HG02973 (cell line): ENCODE results near the gene CHST13.

Source experiments
- ATAC-seq: cut with Tn5 transposase; IDR thresholded peaks from one replicate; pipeline ENCODE4 v1.9.1; 2021; ENCODE audit warnings: moderate library complexity; ENCODE audit not compliant: unreplicated experiment

The CHST13 gene

DNA sequence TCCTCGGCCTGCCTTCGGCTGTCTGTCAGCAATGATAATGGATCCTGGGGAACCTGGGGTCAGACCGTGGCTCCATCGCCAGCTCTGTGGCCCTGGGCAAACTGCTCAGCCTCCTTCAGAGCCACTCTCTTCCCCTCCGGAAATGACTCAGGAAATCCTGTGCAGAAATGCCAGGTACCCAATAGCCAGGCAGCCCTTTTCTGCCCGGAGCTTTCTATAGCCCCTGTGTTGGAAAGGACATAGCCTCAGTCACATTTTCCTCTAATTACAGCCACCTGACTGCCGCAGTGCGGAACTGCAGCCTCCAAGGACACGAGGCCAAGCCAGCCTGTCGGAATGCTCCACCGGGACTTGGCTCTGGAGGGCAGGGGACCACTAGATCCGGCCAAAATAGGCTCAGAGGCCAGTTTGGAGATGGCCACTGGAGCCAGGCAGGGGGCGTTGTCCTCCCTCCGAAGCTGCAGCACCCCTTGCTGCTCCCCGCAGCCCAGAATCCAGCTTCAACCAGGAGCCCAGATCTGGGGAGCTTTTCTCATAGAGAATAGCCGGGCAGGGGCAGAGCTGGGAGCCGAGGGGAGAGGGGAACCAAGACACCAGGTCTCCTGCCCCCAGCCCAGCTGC is 36.7 kb upstream of the CHST13 start:
- ATAC-seq = no peak

DNA sequence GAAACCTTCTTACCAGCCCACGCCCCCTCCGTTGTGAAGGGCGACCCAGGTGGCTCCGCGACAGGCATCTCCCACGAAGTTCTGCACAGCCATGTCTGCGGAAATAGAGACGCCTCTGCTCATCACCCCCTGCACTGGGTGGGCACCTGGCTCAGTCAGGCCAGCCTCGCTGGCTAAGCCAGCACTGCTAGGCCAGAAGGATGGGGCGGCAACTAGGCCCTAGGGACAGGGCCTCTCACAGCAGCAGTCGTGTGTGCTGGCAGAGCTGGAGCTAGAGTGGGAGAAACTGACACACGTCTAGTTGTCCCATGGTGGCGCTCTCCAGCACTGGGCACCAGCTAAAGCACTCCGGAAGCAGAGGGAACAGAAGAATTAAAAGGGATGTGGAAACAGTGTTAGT is 35.8 kb upstream of the CHST13 start:
- ATAC-seq = no peak

DNA sequence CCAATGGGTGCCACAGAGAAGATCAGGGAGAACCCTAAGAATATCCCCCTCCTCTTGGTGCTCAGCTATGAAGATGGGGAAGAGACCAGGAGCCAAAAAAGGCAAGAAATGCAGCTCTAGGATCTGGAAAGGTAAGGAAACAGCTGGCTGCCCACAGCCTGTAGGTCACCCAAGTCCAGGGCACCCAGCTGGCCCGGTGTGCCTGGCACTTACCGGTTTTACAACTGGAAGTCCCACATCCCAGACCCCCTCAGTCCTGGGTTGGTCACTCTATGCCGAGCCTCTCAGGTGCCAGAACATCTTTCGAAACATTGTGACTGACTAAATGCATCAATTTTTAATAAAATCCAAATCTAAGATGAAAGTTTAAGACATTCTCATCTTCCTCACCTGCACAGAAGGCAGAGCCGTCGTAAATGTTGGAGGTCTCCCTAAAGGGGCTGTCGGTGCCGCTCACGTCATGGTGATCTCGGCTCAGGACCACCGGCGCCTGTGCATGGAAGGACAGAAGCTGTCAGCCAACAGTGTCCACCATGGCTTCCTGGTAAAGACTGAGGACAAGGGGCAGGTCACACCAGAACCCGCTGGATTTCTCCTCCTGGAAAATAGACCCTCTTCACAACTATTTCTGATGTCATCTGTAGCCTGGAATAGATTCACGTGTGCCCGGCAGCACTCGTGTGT is 34.9 kb upstream of the CHST13 start:
- ATAC-seq = no peak

DNA sequence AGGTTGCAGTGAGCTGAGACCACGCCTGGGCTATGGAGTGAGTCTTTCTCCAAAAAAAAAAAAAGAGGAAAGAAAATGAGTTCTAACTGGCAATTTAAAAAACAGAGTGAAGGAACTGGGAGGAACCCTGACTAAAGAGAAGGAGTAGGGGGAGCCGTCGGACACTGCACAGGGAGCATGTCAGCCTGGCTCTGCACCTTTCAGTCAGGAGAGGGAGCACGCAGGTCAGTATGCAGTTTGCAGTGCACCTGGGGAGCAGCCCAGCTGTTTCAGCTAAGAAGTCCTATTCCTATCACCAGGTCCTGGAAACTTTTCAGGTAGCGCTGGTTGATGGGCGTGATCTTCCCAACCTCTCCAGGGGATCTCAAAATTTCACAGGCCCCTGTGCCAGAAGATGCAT is 33.3 kb upstream of the CHST13 start:
- no peak for ATAC-seq

DNA sequence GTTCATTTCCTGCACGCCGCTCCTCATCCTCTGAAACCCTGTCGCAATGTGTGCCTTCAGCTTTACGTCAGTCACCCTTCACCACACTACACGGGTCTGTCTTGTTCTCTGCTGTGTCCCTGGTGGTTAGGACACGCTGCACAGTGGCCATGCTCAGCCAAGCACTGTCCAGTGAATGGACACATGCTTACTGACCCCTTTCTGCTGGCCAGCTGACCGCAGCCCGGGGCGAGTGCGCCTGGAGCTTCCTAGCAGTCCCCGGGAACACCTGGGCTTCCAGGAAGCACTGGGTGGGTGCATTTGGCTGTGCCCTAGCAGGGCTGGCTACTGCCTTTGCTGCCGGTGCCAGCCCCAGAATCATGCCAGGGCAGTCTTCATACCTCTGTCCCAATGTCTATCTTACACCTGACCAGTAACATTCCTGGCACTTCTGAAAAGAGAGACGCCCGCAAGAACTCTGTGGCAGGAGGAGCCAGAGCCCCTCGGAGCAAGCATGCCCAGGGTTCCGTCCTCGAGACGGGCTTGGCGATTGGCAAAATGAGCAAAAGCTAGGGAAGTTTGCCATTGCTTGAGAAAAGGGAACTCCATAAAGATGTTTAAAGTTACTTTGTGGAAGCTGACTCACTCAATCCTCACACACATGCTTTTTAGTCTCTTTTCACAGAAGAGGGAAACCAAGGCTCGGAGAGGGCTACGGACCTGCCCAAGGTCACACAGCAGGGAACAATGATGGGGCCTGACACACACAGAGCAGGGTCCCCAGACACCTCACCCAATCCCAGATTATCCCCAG is 32.5 kb upstream of the CHST13 start:
- no peak for ATAC-seq

DNA sequence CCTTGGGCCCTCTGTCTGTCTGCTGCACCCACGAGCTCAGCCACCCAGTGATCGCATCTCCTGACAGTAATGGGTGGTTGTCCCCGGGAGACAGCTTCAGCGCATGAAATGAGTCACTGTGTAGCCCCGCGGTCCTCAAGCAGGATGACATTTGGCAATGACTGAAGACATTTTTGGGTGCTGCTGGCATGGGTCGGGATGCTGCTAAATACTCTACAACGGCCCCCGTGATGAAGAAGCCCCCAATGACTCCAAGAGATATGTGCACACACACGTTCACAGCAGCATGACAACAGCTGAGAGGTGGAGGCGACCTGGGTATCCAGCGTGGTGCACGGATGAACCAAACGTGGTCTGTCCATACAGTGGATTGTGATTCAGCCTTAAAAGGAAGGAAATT is 30.9 kb upstream of the CHST13 start:
- no peak for ATAC-seq

DNA sequence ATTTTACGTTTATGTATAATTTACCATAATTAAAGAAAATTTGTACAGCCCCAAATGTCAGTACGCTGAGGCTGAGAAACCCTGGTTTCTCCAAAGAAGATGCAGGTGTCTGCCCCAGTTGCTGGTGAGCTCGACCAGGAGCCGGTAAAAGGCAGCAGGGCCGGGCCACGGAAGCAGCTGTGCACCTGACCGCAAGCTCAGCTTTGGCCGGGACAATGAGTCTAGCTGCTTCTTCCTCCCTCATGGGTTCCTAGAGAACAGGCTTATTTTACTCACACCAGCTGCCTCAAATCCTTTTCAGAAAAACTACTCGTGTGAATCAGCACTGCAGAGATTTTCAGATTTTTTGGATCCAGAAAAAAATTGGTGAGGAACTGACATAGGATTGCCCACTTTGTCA is 30.2 kb upstream of the CHST13 start:
- no peak for ATAC-seq

DNA sequence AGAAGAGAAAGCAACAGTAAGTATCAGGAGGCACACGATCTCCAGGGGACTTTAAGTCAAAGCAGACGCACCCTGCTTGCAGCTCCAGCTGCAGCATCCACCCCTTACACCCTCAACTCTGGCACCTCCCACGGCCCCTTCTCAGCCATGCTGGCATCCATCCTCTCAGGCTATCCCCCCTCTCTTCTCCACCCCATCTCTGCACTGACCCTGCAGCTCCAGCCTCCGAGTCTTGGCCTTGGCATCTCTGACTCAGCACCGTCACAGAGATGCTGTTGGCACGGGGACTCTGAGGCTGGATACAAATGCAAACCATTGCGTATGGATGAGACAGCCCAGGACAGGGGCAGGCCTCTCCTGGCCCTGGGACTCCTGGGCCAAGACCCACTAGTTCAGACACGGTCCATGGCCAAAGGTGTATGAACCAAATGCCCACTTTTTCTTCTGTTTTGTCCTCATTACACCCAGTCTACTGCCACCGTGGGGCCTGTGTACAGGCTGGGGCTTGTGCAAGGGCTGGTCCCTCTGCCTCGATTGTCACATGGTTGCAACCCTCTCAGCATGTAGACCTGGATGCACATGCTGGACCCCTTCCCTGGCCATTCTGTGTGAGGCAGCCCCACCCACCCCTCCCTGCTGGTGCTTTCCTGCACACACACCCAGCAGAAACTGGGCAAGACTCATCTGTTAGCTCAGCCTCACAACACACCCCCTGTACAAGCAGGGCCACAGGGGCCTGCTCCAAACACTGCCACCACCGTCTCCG is 29.6 kb upstream of the CHST13 start:
- no peak for ATAC-seq

DNA sequence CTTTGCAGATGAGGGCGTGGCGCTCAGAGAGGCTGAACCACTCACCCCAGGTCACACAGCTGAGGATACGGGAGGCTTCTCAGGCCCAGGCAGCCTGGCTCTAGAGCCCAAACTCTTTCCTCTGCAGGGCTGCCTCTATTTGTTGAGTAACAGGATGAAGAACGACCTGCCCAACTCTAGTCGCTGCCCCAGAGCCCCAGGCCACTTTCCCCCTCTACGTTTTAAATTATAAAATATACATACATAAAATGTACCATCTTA is 29.1 kb upstream of the CHST13 start:
- ATAC-seq = no peak

DNA sequence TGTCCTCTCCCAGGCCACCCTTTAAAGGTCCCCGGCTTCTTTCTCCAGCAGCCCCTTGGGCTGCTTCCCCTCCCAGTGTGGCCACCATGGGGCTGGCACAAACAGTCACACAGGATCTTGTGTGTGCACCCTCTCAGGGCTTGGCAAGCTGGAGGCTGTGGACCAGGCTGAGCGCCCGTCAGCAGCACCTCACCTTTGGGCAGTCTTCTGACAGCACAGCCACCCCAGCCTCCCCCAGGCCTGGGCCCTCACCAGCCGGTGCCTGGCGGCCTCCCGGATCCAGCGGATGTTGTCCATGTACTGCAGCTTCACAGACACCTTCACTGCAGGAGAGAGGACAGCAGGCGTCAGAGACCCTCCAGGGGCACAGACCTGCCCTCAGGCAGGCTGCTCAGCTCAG is 28.2 kb upstream of the CHST13 start:
- no peak for ATAC-seq

DNA sequence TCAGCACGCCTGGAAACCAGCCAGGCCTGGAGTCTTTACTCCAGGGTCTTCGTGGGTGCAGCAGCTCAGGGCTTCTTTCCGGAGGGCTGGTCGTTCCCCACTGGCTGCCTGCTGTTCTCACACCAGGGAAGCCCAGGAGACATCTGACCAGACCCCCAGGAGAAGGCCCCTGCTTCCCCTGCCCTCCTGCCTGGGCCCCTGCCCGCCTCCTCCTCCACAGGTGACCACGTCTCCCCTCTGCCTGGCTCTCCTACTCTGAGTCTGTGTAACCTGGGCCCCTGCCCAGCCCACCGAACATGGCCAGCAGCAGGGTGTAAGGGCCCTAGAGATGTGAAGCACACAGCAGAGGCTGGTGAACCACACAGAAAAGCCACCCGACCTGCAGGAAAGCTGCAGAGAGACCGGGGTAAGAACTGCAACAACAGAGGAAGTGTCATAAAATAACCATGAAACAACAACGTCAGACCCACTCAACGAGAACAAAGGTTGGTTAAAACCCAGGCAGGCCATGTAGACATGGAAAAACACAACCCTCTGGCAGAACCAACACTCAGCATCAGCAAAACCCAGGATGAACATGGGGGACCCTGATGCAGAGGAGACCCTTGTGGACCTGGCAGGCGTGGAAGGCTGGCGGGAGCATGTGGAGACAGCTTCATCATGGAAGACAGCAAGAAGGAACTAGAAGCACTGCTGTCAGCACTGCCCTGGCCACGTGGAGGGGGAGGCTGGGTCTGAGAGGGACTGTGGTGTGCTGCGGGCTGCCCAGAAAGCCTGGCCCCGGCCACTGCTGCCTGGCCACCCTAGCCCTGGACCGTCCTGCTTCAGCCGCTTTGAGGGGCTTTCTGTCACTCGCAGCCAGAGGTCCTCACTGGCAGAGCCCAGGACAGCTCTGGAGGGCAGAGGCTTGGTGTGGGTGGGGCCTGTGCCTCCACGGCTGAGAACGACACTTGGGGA is 26.8 kb upstream of the CHST13 start:
- no peak for ATAC-seq

DNA sequence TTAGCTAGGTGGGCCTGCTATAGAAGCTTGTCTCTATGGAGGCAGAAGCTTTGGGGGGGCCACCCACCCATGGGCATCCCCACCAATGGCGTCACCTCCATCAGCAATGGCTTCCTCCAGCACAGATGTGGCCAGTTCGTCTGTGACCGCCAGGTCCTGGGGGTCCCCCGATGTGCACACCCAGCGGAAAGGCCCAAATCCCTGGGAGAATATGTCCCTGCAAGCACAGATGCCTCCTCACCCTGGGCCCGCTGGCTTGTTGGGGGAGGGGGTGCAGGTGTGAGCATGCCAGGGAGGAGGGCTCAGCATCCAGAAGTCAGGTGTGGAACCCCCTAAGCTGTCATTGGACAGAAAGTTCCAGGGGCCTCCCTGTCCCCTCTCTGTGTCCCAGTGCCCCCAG is 26.0 kb upstream of the CHST13 start:
- ATAC-seq = no peak

DNA sequence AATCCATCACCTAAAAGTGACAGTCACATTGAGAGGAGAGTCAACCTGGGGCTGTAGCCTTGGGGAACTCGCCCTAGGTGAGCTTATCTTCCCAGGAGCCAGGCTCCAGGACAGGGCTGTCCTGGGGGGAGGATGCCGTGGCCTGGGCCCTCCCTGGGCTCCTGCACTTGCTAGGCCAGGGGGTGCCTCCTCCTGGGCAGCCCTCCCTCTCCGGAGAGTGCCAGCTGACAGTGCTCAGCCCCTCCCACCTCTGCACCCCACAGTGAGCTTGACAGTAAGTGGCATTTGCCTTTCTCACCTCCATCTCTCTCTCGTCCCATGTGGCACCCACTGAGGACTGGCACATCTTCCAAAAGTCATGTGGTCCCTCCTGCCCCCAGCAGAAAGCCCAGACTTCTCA is 25.5 kb upstream of the CHST13 start:
- no peak for ATAC-seq

DNA sequence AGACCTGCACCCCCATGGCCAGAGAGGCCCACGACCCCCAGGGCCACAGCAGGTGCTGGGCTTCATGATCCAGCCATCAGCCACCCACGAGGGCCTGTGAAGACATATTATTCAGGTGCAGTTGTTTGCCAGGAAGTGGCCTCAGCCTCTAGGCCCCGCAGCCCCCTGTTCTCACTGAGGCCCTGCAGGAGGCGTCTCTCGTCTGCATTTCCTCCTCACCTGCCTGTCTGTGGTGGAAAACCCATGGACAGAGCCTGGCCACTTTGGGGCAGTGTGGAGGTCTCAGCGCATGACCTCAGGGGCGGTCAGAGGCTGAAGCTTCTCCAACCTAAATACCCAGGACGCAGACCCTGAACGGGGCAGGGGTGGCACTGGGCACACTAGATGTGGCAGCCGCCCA is 25.0 kb upstream of the CHST13 start:
- no peak for ATAC-seq

DNA sequence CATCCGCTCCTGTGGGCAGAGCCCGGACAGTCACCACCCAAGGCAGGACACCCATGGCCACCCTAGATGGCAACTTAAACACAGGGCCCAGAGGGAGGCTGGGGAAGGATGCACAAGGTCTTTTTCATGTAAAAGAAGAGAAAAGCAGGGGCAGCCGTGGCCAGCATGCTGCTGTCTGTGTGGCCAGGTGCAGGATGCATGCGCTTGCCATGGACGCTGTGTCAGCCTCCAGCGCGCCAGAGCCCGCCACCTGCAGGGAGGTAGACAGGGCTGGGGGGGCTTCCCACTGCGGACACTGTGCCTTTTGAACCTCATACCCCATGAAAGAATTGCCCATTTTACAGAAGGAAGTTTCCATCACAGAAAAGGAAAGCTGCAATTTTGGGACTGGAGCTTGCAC is 24.6 kb upstream of the CHST13 start:
- ATAC-seq = no peak

DNA sequence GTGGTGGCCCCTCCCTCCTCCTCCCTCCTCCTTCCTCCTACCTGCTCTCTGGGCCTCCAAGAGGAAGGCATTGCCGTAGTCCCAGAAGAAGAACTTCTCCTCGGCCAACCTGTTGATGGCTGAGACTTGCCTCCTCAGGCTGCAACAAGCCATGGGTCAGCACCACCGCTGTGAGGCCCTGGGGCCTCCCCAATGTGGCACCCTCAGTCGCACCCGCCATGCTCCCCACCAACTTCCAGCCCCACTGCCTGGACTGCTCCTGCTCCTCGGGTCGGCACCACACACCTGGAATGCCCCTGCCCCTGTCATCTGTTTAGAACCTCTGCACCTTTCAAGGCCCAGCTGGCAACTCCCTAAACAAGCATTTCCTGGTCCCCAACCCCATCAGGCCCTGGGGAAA is 23.9 kb upstream of the CHST13 start:
- no peak for ATAC-seq

DNA sequence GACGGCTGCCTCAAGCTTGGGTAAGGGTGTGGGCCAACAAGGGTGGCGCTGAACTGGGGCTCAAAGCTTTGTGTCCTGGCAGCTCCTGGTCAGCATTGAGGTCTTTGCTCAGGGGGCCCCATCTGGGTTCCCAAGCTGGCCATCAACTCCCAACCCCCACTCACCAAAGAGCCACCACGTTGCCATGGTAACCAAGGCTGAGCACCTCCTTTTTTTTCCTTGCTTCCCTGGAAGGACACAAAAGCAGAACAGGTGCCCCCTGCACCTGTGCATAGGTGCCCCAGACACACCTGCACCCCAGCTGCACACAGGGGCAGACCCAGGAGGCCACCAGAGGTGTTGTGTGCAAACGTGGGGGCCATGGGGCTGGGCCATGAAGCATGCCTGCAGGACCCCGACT is 22.9 kb upstream of the CHST13 start:
- ATAC-seq = no peak

DNA sequence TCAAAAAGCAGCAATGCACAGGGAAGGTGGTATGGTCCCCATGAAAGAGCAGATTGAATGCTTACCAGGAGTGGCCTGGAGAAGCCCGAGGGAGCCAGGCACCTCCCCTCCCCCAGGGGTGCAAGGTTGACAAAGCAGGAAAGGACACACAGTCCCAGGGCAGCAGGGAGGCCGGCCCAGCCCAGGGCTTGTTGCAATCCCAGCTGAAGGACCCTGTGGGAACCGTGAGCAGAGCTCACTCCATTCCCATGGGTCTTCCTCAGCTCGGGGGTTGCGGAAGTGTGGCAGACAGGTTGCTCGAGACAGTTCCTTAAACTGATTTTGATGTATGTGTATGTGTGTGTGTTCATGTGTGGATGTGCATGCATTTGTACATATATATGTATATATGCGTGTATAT is 22.2 kb upstream of the CHST13 start:
- no peak for ATAC-seq

DNA sequence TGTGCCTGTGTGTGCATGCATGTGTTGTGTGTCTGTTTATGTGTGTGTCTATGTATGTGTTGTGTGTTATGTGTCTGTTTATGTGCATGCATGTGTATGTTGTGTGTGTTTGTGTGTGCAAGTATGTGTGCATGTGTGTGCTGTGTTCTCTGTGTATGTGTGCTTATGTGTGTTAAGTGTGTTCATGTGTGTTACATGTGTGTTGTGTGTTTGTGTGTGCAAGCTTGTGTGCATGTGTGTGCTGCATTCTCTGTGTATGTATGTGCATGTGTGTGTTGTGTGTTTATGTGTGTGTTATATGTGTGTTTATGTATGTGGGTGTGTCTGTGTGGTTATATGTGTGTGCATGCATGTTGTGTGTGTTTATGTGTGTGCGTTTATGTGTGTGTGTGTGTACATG is 21.3 kb upstream of the CHST13 start:
- ATAC-seq = no peak

DNA sequence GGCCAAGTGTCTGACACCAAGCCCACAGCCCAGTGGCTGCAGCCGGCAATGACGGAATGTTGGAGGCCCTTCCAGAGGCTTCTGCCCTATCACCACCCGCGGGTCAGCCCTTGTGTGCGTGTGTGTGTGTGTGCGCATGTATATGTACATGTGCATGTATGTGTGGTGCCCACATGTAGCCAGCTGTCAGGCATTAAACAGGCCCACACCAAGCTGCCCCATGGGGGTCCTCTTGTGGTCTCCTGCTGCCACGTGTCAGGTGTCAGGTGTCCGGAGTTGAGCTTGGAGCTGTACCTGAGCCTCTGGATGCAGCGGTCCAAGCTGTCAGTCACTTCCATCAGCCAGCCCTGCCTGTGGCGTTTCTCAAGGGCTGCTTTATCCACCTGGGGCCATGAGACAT is 20.3 kb upstream of the CHST13 start:
- no peak for ATAC-seq

DNA sequence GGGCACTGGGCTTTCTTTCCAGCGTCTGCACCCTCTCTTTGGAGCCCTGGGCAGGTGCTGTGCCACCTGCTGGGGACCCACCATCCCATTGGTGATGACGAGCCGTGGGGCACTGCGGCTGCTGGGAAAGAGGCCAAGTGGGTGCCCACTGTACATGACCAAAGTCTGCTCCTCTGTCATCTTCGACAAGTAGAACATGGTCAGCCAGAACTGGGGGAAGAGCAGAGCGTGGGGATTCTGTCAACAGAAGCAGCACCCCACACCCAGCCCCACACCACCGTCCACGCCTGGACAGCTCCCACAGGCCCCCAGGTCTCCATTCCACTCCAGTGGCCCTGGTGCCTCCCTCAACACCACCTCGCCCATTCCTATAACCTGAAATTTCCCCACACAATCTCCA is 16.1 kb upstream of the CHST13 start:
- no peak for ATAC-seq
